A549 (cell line): ENCODE measurements around the gene TYW5. TPM values are rescaled to one million over a fixed set of nuclear protein-coding genes. Genes with fewer than 3 reads are reported as not detected.

ENCODE experiments used
- ATAC-seq, 2 experiments: fragments of 200-7000 bp in 1 of 2; fragments of >200 bp in 1 of 2; cut with Nextera tagmentation in 1 of 2; cut with Tn5 transposase in 1 of 2; 3 replicates each; pipeline versions ENCODE4 v1.8.0 to v1.9.1; 2018 to 2020; ENCODE audit warnings: mild to moderate bottlenecking in 1 of 2, moderate library complexity in 1 of 2
- CTCF ChIA-PET: fragments of 300-600 bp; sonication (Branson Sonifier 250); formaldehyde crosslinking; extraction: SDS; loops from one replicate; lab custom pipeline; 2021; ENCODE audit warnings: antibody characterized with exemption, inconsistent platforms; lab: Yijun Ruan, JAX
- POLR2A ChIA-PET: fragments of 350-600 bp; formaldehyde crosslinking; extraction: SDS; loops from one replicate; lab custom pipeline; 2021; ENCODE audit warnings: antibody characterized with exemption, inconsistent platforms; lab: Yijun Ruan, JAX
- DNase-seq, 2 experiments: peaks; one replicate each; pipeline versions ENCODE4 v3.0.0 to v3.0.0-alpha.2; 2011 to 2016; ENCODE audit warnings: low read depth in 1 of 2, low spot score in 1 of 2
- FAIRE-seq: peaks from 2 replicates; lab custom pipeline; 2011; peaks lifted over from hg19 to GRCh38; lab: Jason Lieb, UNC
- H3K27ac ChIP-seq, 2 experiments: fragments of >200 bp; sonication (Bioruptor Twin); formaldehyde crosslinking; 3 replicates each; pipeline ENCODE4 v1.5.1; 2016 to 2017
- H3K4me1 ChIP-seq: fragments of >200 bp; sonication (Bioruptor Twin); formaldehyde crosslinking; 3 replicates; pipeline ENCODE4 v1.6.1; 2016
- H3K4me2 ChIP-seq: fragments of >200 bp; sonication (Bioruptor Twin); formaldehyde crosslinking; 3 replicates; pipeline ENCODE4 v1.6.1; 2016
- H3K4me3 ChIP-seq: fragments of >200 bp; sonication (Bioruptor Twin); formaldehyde crosslinking; 3 replicates; pipeline ENCODE4 v1.5.1; 2016
- H3K9me3 ChIP-seq: fragments of >200 bp; sonication (Bioruptor Twin); formaldehyde crosslinking; 3 replicates; pipeline ENCODE4 v1.6.1; 2016
- BHLHE40 ChIP-seq: IDR thresholded peaks from 2 replicates; pipeline ENCODE4 v1.6.1; 2012; ENCODE audit warnings: low read depth, low read length, inconsistent platforms
- CBX2 ChIP-seq: fragments of 200-600 bp; sonication (generic); IDR thresholded peaks from 2 replicates; pipeline ENCODE4 v1.6.1; 2016; ENCODE audit warnings: low read depth, mild to moderate bottlenecking, borderline replicate concordance
- CBX8 ChIP-seq: fragments of 200-600 bp; sonication (generic); IDR thresholded peaks from 2 replicates; pipeline ENCODE4 v1.6.1; 2016
- EHMT2 ChIP-seq: fragments of 200-600 bp; sonication (generic); IDR thresholded peaks from 2 replicates; pipeline ENCODE4 v1.6.1; 2016; ENCODE audit warnings: antibody characterized with exemption, low read depth, mild to moderate bottlenecking, moderate library complexity
- FOSL2 ChIP-seq, 2 experiments: fragments of 450-650 bp in 1 of 2; fragments of >200 bp in 1 of 2; sonication (Bioruptor Twin) in 1 of 2; formaldehyde crosslinking; IDR thresholded peaks; 2 replicates each; pipeline versions ENCODE4 v1.5.0 to v1.6.1; 2016 to 2020; ENCODE audit warnings: mild to moderate bottlenecking in 1 of 2, moderate library complexity in 1 of 2
- HDAC2 ChIP-seq: fragments of 200-600 bp; sonication (generic); IDR thresholded peaks from 2 replicates; pipeline ENCODE4 v1.6.1; 2016
- HOXA7 ChIP-seq: fragments of 250-450 bp; sonication (Bioruptor Pico); IDR thresholded peaks from 2 replicates; pipeline ENCODE4 v1.5.0; 2020; ENCODE audit warnings: mild to moderate bottlenecking, moderate library complexity
- JUN ChIP-seq, 2 experiments: fragments of >200 bp; sonication (Bioruptor Twin); formaldehyde crosslinking; IDR thresholded peaks; 2 replicates in 1 of 2; 3 replicates in 1 of 2; pipeline ENCODE4 v1.6.1; 2016 to 2017
- JUNB ChIP-seq: fragments of >200 bp; sonication (Bioruptor Twin); formaldehyde crosslinking; IDR thresholded peaks from 2 replicates; pipeline ENCODE4 v1.6.1; 2016
- MAFK ChIP-seq: fragments of 450-650 bp; IDR thresholded peaks from 2 replicates; pipeline ENCODE4 v1.6.1; 2014; ENCODE audit not compliant: partially characterized antibody
- PHF8 ChIP-seq: fragments of 200-600 bp; sonication (generic); IDR thresholded peaks from 2 replicates; pipeline ENCODE4 v1.6.1; 2016; ENCODE audit warnings: low read depth, mild to moderate bottlenecking, antibody characterized with exemption, moderate library complexity, borderline replicate concordance
- POLR2A ChIP-seq: IDR thresholded peaks from 2 replicates; pipeline ENCODE4 v1.6.1; 2012; ENCODE audit warnings: mild to moderate bottlenecking, low read length
- POLR2AphosphoS2 ChIP-seq: conservative IDR thresholded peaks from 2 replicates; pipeline ENCODE4 v1.6.1; 2012; ENCODE audit warnings: low read length, improper control_type of control experiment, inconsistent platforms
- RARB ChIP-seq: fragments of 250-450 bp; sonication (Bioruptor Pico); IDR thresholded peaks from 2 replicates; pipeline ENCODE4 v1.8.0; 2021; ENCODE audit warnings: mild to moderate bottlenecking, moderate library complexity
- RFX5 ChIP-seq: fragments of 450-650 bp; IDR thresholded peaks from 2 replicates; pipeline ENCODE4 v1.7.1; 2014; ENCODE audit warnings: antibody characterized with exemption, mild to moderate bottlenecking, moderate library complexity
- RNF2 ChIP-seq: fragments of 200-600 bp; sonication (generic); IDR thresholded peaks from 2 replicates; pipeline ENCODE4 v1.6.1; 2016; ENCODE audit warnings: low read depth, mild to moderate bottlenecking, antibody characterized with exemption, moderate library complexity, borderline replicate concordance
- TP53 ChIP-seq: fragments of 250-450 bp; sonication (Bioruptor Pico); IDR thresholded peaks from 2 replicates; pipeline ENCODE4 v1.5.0; 2021; ENCODE audit warnings: mild to moderate bottlenecking, moderate library complexity
- ZNF302 ChIP-seq: fragments of 250-450 bp; sonication (Bioruptor Pico); IDR thresholded peaks from 2 replicates; pipeline ENCODE4 v1.9.0; 2021; ENCODE audit warnings: inconsistent platforms, mild to moderate bottlenecking, moderate library complexity
- ZSCAN20 ChIP-seq: fragments of 250-450 bp; sonication (Bioruptor Pico); IDR thresholded peaks from 2 replicates; pipeline ENCODE4 v1.8.0; 2022; ENCODE audit warnings: mild to moderate bottlenecking, moderate library complexity
- WGBS: methylation state at CpG from one replicate; pipeline ENCODE4 v1.1.6; 2017; ENCODE audit errors: missing lambda C conversion rate; 5-methylcytosine and 5-hydroxymethylcytosine counted together
- polyA plus RNA-seq, 4 experiments: library from polyadenylated mRNA; depleted of rRNA in 3 of 4; stranded (reverse); fragments of >200 nt; fragmentation: RNase III in 1 of 4; extraction: RNeasy Plus Mini Kit Qiagen cat#74134 plus additional on column Dnase treatment in 1 of 4; gene quantifications; 2 replicates in 3 of 4; 3 replicates in 1 of 4; pipeline ENCODE4 v1.2.3, GENCODE V29; 2011 to 2017
- TF ChIP-seq, protein P1 (sequence below): fragments of >200 bp; sonication (Bioruptor Twin); formaldehyde crosslinking; IDR thresholded peaks from 3 replicates; pipeline ENCODE4 v1.6.1; 2016
- TF ChIP-seq, protein P2 (sequence below): fragments of >200 bp; sonication (Bioruptor Twin); formaldehyde crosslinking; IDR thresholded peaks from 3 replicates; pipeline ENCODE4 v1.5.1; 2016
- TF ChIP-seq, protein P3 (sequence below): fragments of 150-350 bp; IDR thresholded peaks from 2 replicates; pipeline ENCODE4 v1.6.1; 2014; ENCODE audit warnings: low read depth, mild to moderate bottlenecking, low read length
- TF ChIP-seq, protein P4 (sequence below): fragments of 200-600 bp; sonication (generic); IDR thresholded peaks from 2 replicates; pipeline ENCODE4 v1.6.1; 2016; ENCODE audit warnings: antibody characterized with exemption, mild to moderate bottlenecking, moderate library complexity
- TF ChIP-seq, protein P5 (sequence below): IDR thresholded peaks from 2 replicates; pipeline ENCODE4 v1.6.1; 2012

Gene TYW5
- polyA plus RNA-seq, 2 of the 4 experiments (the other 2 are of a cell fraction), result 7.8 to 15.2 TPM

DNA sequence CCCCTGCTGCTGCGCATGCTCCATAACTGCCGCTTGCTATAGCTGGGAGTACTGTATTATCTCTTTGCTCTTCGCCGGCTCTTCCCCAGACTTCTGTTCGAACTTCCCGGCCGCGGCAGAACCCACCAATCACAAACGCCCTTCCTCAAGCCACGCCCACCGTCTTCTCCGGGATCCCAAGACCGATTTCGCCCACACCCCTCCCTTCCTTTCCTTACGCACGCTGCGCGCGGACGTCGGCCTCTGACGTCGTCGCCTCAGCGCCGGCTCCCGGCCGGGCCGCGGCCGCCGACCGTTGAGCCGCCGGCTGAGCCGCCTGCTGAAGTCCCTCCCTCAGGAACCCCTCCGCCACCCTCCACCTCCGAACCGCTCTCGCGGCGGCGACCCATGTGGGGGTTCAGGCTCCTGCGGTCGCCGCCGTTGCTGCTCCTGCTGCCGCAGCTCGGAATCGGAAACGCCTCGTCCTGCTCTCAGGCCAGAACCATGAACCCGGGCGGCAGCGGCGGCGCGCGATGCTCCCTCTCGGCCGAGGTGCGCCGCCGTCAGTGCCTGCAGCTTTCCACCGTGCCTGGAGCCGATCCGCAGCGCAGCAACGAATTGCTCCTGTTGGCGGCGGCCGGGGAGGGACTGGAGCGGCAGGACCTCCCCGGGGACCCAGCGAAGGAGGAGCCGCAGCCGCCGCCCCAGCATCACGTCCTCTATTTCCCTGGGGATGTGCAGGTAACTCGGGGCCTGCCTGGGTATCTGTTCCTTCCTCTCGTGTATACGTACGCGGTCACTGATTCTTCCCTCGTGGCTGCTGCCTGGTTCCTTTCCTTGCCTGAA lies 44.0 kb downstream of the TYW5 start, which contains the start of gene C2orf69 (continued):
- TF ChIP-seq, protein P1, sequence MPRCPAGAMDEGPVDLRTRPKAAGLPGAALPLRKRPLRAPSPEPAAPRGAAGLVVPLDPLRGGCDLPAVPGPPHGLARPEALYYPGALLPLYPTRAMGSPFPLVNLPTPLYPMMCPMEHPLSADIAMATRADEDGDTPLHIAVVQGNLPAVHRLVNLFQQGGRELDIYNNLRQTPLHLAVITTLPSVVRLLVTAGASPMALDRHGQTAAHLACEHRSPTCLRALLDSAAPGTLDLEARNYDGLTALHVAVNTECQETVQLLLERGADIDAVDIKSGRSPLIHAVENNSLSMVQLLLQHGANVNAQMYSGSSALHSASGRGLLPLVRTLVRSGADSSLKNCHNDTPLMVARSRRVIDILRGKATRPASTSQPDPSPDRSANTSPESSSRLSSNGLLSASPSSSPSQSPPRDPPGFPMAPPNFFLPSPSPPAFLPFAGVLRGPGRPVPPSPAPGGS, result peak; percentile 81; the same call in 2 of the 3 replicates
- TF ChIP-seq RNF2, result no peak
- TF ChIP-seq ZSCAN20 (CRISPR knock-in tag), result no peak
- TF ChIP-seq ZNF302 (CRISPR knock-in tag), result no peak
- TF ChIP-seq MAFK, result no peak
- no peak for TF ChIP-seq FOSL2 (IDR thresholded peaks at IDR 0.05)
- no peak for TF ChIP-seq FOSL2 (CRISPR knock-in tag; IDR thresholded peaks at IDR 0.05)
- TF ChIP-seq, protein P2, sequence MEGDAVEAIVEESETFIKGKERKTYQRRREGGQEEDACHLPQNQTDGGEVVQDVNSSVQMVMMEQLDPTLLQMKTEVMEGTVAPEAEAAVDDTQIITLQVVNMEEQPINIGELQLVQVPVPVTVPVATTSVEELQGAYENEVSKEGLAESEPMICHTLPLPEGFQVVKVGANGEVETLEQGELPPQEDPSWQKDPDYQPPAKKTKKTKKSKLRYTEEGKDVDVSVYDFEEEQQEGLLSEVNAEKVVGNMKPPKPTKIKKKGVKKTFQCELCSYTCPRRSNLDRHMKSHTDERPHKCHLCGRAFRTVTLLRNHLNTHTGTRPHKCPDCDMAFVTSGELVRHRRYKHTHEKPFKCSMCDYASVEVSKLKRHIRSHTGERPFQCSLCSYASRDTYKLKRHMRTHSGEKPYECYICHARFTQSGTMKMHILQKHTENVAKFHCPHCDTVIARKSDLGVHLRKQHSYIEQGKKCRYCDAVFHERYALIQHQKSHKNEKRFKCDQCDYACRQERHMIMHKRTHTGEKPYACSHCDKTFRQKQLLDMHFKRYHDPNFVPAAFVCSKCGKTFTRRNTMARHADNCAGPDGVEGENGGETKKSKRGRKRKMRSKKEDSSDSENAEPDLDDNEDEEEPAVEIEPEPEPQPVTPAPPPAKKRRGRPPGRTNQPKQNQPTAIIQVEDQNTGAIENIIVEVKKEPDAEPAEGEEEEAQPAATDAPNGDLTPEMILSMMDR, result no peak
- peak in 1 of 2 experiments; percentile 88; a peak in 4 of 5 replicates for TF ChIP-seq JUN (IDR thresholded peaks at IDR 0.05)

DNA sequence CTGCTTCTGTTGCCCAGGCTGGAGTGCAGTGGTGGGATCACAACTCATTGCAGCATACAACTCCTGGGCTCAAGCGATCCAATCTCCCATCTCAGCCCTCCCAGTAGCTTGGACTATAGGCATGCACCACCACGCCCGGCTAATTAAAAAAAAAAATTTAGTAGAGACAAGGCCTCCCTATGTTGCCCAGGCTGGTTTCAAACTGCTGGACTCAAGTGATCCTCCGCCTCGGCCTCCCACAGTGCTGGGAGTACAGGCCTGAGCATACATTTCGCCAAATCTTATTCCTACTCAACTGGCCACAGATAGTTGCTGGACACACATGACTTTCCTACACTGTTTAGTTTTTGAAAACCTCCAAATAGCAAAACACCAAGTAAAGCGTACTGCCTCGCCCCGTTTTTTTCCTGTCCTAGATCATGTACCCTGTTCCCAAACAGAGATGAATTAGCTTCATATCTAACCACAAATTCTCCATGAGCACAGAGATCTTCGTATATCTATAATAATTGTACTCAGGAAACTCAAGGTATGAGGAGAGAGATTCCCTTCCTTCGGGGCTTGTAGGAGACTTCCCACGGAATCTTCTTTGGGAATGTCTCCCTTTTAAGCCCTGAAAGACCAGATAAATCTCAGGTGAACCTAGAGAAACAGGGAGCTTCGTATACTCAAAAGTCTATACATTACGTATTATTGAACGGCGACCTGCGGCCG lies 44.8 kb downstream of the TYW5 start:
- TF ChIP-seq, protein P3, sequence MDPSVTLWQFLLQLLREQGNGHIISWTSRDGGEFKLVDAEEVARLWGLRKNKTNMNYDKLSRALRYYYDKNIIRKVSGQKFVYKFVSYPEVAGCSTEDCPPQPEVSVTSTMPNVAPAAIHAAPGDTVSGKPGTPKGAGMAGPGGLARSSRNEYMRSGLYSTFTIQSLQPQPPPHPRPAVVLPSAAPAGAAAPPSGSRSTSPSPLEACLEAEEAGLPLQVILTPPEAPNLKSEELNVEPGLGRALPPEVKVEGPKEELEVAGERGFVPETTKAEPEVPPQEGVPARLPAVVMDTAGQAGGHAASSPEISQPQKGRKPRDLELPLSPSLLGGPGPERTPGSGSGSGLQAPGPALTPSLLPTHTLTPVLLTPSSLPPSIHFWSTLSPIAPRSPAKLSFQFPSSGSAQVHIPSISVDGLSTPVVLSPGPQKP, result no peak
- 0 out of 2 replicates have a peak, but pooled peaks have one; percentile 27 for TF ChIP-seq HOXA7
- Histone ChIP-seq H3K9me3 (no peaks in the 10 kb centered on the region), H3K4me3 (peak overlapping the region; percentile 55), H3K4me1 (peaks cover 7% of the 10 kb centered on the region; the same call in 2 of the 3 replicates), H3K4me2 (peak overlapping the region; percentile 76), H3K27ac (peak overlapping the region; percentile 73 to 80)
- DNase-seq (peak in 1 of 2 experiments; percentile 21), ATAC-seq (no peak; a peak in 2 of 6 replicates), FAIRE-seq (no peak)
- 34% methylated on average over 18 of the region's 18 CpGs for WGBS
- ChIA-PET POLR2A (interaction anchor here (1.1 to 1.3 kb wide), 2 partner anchors 30 to 44 kb away, joined by 3 to 4 read pairs; no protein-coding TSS in a partner anchor), CTCF (interaction anchor here (1.2 kb wide), 1 partner anchor 206 kb away, joined by 3 read pairs; no protein-coding TSS in a partner anchor)

DNA sequence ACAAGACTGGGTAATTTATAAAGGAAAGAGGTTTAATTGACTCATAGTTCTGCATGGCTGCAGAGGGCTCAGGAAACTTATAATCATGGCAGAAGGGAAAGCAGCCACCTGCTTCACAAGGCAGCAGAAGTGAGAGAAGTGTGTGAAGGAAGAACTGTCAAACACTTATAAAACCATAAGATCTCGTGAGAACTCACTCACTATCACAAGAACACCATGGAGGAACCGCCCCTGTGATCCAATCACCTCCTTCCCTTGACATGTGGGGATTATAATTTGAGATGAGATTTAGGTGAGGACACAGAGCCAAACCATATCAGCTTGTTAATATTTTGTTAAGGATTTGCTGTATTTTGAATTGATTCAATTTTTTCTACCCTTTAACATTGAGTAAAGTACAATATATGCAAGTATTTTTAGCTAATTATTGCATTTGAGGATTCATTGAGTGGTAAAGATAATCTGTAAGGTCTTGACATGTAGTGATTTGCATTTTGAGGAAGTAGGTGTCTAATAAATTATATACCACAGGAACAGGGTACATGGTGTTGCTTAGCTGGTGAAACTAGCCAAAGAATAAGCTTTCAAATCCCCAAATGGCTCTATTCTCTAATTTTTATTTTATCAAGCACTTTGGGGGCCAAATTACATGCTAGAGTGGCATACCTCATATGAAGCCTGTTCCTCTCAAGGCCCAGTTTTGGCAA lies 48.1 kb downstream of the TYW5 start:
- Histone ChIP-seq H3K27ac (no peak overlapping the region), H3K4me3 (no peak overlapping the region), H3K4me2 (no peak overlapping the region), H3K4me1 (no peaks in the 10 kb centered on the region), H3K9me3 (no peaks in the 10 kb centered on the region)
- DNase-seq (no peak), ATAC-seq (no peak), FAIRE-seq (no peak)
- 57% methylated on average over 2 of the region's 2 CpGs for WGBS
- CTCF ChIA-PET, result no interaction called here
- TF ChIP-seq RARB (CRISPR knock-in tag) (no peak), POLR2A (no peak), CBX8 (no peak), PHF8 (no peak), RFX5 (no peak), CBX2 (no peak), EHMT2 (no peak), RNF2 (no peak), ZSCAN20 (CRISPR knock-in tag) (no peak), ZNF302 (CRISPR knock-in tag) (no peak), TP53 (CRISPR knock-in tag) (no peak), BHLHE40 (no peak), POLR2AphosphoS2 (no peak), JUNB (no peak), MAFK (no peak), HDAC2 (no peak)
- TF ChIP-seq, protein P4, sequence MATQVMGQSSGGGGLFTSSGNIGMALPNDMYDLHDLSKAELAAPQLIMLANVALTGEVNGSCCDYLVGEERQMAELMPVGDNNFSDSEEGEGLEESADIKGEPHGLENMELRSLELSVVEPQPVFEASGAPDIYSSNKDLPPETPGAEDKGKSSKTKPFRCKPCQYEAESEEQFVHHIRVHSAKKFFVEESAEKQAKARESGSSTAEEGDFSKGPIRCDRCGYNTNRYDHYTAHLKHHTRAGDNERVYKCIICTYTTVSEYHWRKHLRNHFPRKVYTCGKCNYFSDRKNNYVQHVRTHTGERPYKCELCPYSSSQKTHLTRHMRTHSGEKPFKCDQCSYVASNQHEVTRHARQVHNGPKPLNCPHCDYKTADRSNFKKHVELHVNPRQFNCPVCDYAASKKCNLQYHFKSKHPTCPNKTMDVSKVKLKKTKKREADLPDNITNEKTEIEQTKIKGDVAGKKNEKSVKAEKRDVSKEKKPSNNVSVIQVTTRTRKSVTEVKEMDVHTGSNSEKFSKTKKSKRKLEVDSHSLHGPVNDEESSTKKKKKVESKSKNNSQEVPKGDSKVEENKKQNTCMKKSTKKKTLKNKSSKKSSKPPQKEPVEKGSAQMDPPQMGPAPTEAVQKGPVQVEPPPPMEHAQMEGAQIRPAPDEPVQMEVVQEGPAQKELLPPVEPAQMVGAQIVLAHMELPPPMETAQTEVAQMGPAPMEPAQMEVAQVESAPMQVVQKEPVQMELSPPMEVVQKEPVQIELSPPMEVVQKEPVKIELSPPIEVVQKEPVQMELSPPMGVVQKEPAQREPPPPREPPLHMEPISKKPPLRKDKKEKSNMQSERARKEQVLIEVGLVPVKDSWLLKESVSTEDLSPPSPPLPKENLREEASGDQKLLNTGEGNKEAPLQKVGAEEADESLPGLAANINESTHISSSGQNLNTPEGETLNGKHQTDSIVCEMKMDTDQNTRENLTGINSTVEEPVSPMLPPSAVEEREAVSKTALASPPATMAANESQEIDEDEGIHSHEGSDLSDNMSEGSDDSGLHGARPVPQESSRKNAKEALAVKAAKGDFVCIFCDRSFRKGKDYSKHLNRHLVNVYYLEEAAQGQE, result no peak
- TF ChIP-seq, protein P5, sequence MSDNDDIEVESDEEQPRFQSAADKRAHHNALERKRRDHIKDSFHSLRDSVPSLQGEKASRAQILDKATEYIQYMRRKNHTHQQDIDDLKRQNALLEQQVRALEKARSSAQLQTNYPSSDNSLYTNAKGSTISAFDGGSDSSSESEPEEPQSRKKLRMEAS, result no peak
- TF ChIP-seq, all 56 proteins: peak for 0
- POLR2A ChIA-PET, result no interaction called here
